DOHH2 (cell line): ENCODE data around the gene C6orf136.

Experiments
- H3F3A ChIP-seq: fragments of 200-600 bp; sonication (generic), shearing (Covaris generic); 2 replicates; pipeline ENCODE4 v1.6.0; 2016; ENCODE audit warnings: antibody characterized with exemption, mild to moderate bottlenecking; ENCODE audit not compliant: control insufficient read depth, insufficient read depth
- H3K27ac ChIP-seq: fragments of 200-600 bp; sonication (generic); 2 replicates; pipeline ENCODE4 v1.5.1; 2014; ENCODE audit warnings: low read depth, mild to moderate bottlenecking, low read length, moderate library complexity
- H3K27me3 ChIP-seq: fragments of 200-600 bp; sonication (generic); 2 replicates; pipeline ENCODE4 v1.6.1; 2014; ENCODE audit warnings: mild to moderate bottlenecking, low read length, mixed read lengths; ENCODE audit not compliant: control insufficient read depth
- H3K36me3 ChIP-seq: fragments of 200-600 bp; sonication (generic); 2 replicates; pipeline ENCODE4 v1.6.1; 2014; ENCODE audit warnings: mild to moderate bottlenecking, low read length, moderate library complexity, mixed read lengths; ENCODE audit not compliant: control insufficient read depth
- H3K4me1 ChIP-seq: fragments of 200-600 bp; sonication (generic); 2 replicates; pipeline ENCODE4 v1.6.1; 2014; ENCODE audit warnings: mild to moderate bottlenecking, low read length, mixed read lengths; ENCODE audit not compliant: control insufficient read depth
- H3K4me2 ChIP-seq: fragments of 200-600 bp; sonication (generic); 2 replicates; pipeline ENCODE4 v1.6.0; 2014; ENCODE audit warnings: mild to moderate bottlenecking, low read length, moderate library complexity
- H3K4me3 ChIP-seq: fragments of 200-600 bp; sonication (generic); 2 replicates; pipeline ENCODE4 v1.5.1; 2014; ENCODE audit warnings: mild to moderate bottlenecking, low read length, mixed read lengths
- H3K79me2 ChIP-seq: fragments of 200-600 bp; sonication (generic); 2 replicates; pipeline ENCODE4 v1.6.1; 2014; ENCODE audit warnings: mild to moderate bottlenecking, low read length, mixed read lengths; ENCODE audit not compliant: control insufficient read depth
- H3K9me2 ChIP-seq: fragments of 200-600 bp; sonication (generic); replicated peaks from 2 replicates; pipeline ENCODE4 v1.6.1; 2014; ENCODE audit warnings: mild to moderate bottlenecking, low read length, mixed read lengths; ENCODE audit not compliant: control insufficient read depth
- H3K9me3 ChIP-seq: fragments of 200-600 bp; sonication (generic); 2 replicates; pipeline ENCODE4 v1.6.1; 2014; ENCODE audit warnings: antibody characterized with exemption, low read length, mixed read lengths; ENCODE audit not compliant: control insufficient read depth, insufficient read depth
- H4K20me1 ChIP-seq: fragments of 200-600 bp; sonication (generic); 2 replicates; pipeline ENCODE4 v1.6.0; 2014; ENCODE audit warnings: low read depth, mild to moderate bottlenecking, antibody characterized with exemption, low read length, moderate library complexity; ENCODE audit not compliant: control insufficient read depth, insufficient read depth
- EZH2phosphoT487 ChIP-seq: fragments of 200-600 bp; sonication (generic); IDR thresholded peaks from 2 replicates; pipeline ENCODE4 v1.6.1; 2017; ENCODE audit warnings: borderline replicate concordance, mild to moderate bottlenecking, antibody characterized with exemption, low read length, moderate library complexity, mixed read lengths
- TF ChIP-seq, protein P1 (sequence below): fragments of 200-600 bp; sonication (generic); IDR thresholded peaks from one replicate; pipeline ENCODE4 v1.5.1; 2014; ENCODE audit warnings: antibody characterized with exemption, mild to moderate bottlenecking, low read depth, low read length; ENCODE audit not compliant: poor library complexity, severe bottlenecking

The C6orf136 gene

DNA sequence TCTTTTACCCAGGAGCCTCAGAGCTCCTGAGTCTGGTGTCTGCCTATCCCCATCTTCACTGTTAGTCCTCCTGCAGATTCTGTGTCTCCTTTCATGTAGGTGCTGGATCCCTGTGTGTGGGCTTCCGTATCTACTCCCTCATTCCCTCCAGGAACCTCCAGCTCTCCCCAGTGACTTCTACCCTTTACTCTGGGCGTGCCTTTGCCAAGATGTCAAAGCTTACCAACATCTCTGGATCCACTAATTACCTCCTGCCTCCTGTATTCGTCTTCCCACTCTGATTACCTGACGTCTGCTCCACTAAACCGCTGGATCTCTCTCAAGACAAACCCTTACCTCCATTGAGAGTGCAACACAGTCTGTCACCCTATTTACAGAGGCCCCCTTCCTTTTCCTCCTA lies 2.2 kb upstream of the C6orf136 start:
- Histone ChIP-seq H3F3A (no peaks in the 10 kb centered on the region), H3K36me3 (peaks cover 30% of the 10 kb centered on the region), H3K9me3 (no peaks in the 10 kb centered on the region), H3K9me2 (no peaks in the 10 kb centered on the region), H3K4me3 (no peak overlapping the region), H3K27me3 (no peaks in the 10 kb centered on the region), H3K27ac (no peak overlapping the region), H3K79me2 (peaks cover 36% of the 10 kb centered on the region), H3K4me2 (no peak overlapping the region), H3K4me1 (peaks cover 15% of the 10 kb centered on the region), H4K20me1 (no peaks in the 10 kb centered on the region)
- TF ChIP-seq, protein P1, sequence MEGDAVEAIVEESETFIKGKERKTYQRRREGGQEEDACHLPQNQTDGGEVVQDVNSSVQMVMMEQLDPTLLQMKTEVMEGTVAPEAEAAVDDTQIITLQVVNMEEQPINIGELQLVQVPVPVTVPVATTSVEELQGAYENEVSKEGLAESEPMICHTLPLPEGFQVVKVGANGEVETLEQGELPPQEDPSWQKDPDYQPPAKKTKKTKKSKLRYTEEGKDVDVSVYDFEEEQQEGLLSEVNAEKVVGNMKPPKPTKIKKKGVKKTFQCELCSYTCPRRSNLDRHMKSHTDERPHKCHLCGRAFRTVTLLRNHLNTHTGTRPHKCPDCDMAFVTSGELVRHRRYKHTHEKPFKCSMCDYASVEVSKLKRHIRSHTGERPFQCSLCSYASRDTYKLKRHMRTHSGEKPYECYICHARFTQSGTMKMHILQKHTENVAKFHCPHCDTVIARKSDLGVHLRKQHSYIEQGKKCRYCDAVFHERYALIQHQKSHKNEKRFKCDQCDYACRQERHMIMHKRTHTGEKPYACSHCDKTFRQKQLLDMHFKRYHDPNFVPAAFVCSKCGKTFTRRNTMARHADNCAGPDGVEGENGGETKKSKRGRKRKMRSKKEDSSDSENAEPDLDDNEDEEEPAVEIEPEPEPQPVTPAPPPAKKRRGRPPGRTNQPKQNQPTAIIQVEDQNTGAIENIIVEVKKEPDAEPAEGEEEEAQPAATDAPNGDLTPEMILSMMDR, result no peak
- no peak for TF ChIP-seq EZH2phosphoT487

DNA sequence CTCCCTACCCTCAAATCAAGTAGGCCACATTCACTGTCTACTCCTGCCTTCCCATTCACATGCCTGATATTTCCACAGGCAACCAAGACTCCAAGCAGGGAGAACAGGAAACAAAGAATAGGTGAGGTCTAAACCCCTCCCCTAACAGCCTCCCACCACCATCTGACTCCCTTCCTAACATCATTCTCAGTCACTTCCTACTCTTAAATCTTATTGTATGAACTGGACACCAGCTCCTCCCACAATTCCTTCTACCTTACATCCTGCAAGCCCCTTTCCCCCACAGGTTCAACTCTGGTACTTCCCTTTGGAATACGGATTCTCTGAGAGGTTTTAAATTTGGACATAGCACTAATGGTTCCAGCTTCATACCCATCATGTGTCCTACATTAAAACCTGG lies 944 bp upstream of the C6orf136 start:
- H3K27me3 ChIP-seq, result no peaks in the 10 kb centered on the region
- H3K4me3 ChIP-seq, result peak overlapping the region; percentile 63
- no peaks in the 10 kb centered on the region for H3K9me2 ChIP-seq
- peak overlapping the region; percentile 70 for H3K4me2 ChIP-seq
- H3K4me1 ChIP-seq, result peaks cover 15% of the 10 kb centered on the region
- no peaks in the 10 kb centered on the region for H3F3A ChIP-seq
- H4K20me1 ChIP-seq, result no peaks in the 10 kb centered on the region
- H3K27ac ChIP-seq, result no peak overlapping the region
- peaks cover 28% of the 10 kb centered on the region for H3K36me3 ChIP-seq
- H3K79me2 ChIP-seq, result peaks cover 37% of the 10 kb centered on the region
- H3K9me3 ChIP-seq, result no peaks in the 10 kb centered on the region
- no peak for TF ChIP-seq EZH2phosphoT487
- TF ChIP-seq, protein P1, result no peak

DNA sequence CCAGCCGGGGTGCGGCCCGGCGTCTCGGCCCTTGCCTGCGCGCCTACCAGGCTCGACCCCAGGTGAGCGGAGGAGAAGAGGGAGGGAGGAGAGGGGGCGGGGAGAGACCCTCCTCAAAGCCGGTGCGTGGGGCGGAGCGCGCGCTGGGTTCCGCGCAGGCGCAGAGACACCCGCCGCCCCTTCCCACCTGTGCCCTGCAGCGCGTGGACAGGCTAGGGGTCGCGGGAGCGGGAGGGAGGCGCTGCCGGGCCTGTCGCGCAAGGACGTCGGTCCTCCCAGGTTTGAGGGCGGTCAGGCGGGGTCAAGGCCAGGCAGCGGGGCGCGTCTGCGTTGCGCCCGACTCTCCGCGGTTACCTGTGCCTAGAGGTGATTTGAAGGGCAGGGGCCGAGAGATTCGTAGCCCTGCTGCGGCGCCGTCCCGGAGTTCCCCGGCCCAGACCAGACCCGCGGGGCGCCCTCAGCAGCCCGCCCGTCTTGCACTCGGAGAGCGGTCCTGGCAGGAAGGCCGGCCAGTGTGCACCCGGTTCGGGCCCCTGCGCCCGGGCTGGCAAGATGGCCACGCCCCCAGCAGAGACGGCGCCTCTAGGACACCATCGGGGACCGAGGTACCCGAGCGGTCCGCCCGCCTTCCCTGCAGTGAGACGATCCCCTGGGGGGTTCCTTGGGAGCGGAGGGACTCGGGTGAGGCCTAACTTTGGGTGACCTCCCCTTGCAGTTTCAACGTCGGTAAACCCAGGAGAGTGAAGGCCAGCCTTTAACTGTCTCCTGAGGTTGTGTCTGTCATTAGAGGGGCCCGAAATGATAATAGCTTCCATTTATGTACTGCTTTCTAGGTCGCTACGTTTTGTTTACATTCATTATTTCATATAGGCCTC lies 546 bp downstream of the C6orf136 start:
- Histone ChIP-seq H3K9me3 (no peaks in the 10 kb centered on the region), H3K4me2 (peak overlapping the region; percentile 70), H3K9me2 (no peaks in the 10 kb centered on the region), H3K4me1 (peaks cover 15% of the 10 kb centered on the region), H3K27me3 (no peaks in the 10 kb centered on the region), H3K27ac (peak overlapping the region; percentile 74), H3K4me3 (peak overlapping the region; percentile 91), H4K20me1 (no peaks in the 10 kb centered on the region), H3K79me2 (peaks cover 37% of the 10 kb centered on the region), H3F3A (peaks cover 2% of the 10 kb centered on the region; the same call in 1 of the 2 replicates), H3K36me3 (peaks cover 39% of the 10 kb centered on the region)
- TF ChIP-seq, protein P1, result no peak
- no peak for TF ChIP-seq EZH2phosphoT487
